Lower leg skin (tissue), 4 donors: ENCODE results near the gene CCDC102A. TPM values are rescaled to one million over a fixed set of nuclear protein-coding genes. Genes with fewer than 3 reads are reported as not detected.

ENCODE experiments used
- DNase-seq, 2 donors: peaks; one replicate each; pipeline ENCODE4 v3.0.0-alpha.2; 2019; ENCODE audit warnings: low spot score in 2 of 2
- H3K4me3 ChIP-seq: fragments of 200-600 bp; sonication (generic); 2 replicates; pipeline ENCODE4 v1.5.1; 2017; ENCODE audit warnings: mild to moderate bottlenecking, low read depth; ENCODE audit not compliant: poor library complexity, severe bottlenecking
- POLR2A ChIP-seq, 2 donors: fragments of 450-650 bp; IDR thresholded peaks; one replicate each; pipeline ENCODE4 v1.6.1; 2016 to 2017; ENCODE audit warnings: antibody characterized with exemption in 2 of 2, mild to moderate bottlenecking in 1 of 2, moderate library complexity in 1 of 2
- WGBS, 2 donors: methylation state at CpG; one replicate each; pipeline ENCODE4 v1.1.5; 2018; 5-methylcytosine and 5-hydroxymethylcytosine counted together
- intact Hi-C: fragments of 100-400 bp; cut with DNase I; formaldehyde crosslinking; loops from one replicate; pipeline ENCODE4 v1.15.0; 2023; ENCODE audit warnings: low total_unique reads
- total RNA-seq, 4 donors: library from RNA; depleted of rRNA; stranded (reverse); fragments of >200 nt; gene quantifications; one replicate each; pipeline ENCODE4 v1.1.0, GENCODE V29; 2016
- TF ChIP-seq, protein P1 (sequence below), 3 donors: fragments of 450-650 bp; IDR thresholded peaks; one replicate each; pipeline ENCODE4 v1.5.1; 2016; ENCODE audit warnings: antibody characterized with exemption in 3 of 3, mild to moderate bottlenecking in 3 of 3, moderate library complexity in 2 of 3

Gene CCDC102A
- total RNA-seq, 4 donors from 2014 or later, result 13.7 to 18.9 (median 16.4) TPM

DNA sequence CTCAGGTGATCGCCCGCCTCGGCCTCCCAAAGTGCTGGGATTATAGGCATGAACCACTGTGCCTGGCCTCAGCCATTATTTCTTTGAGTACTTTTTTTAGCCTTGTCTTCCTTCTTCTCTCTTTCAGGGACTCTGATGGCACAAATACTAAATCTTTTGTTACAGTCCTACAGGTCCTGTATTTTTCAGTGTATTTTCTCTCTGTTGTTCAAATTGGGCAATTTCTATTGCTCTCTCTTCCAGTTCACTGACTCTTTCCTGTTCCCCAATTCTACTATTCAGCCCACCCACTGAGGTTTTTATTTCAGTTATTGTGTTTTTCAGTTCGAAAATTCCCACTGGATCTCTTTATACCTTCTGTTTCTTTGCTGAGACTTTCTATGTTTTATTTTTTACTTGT is 42.6 kb downstream of the CCDC102A start:
- intact Hi-C loops, result no loop called here
- DNase-seq, result no peak
- TF ChIP-seq, protein P1, sequence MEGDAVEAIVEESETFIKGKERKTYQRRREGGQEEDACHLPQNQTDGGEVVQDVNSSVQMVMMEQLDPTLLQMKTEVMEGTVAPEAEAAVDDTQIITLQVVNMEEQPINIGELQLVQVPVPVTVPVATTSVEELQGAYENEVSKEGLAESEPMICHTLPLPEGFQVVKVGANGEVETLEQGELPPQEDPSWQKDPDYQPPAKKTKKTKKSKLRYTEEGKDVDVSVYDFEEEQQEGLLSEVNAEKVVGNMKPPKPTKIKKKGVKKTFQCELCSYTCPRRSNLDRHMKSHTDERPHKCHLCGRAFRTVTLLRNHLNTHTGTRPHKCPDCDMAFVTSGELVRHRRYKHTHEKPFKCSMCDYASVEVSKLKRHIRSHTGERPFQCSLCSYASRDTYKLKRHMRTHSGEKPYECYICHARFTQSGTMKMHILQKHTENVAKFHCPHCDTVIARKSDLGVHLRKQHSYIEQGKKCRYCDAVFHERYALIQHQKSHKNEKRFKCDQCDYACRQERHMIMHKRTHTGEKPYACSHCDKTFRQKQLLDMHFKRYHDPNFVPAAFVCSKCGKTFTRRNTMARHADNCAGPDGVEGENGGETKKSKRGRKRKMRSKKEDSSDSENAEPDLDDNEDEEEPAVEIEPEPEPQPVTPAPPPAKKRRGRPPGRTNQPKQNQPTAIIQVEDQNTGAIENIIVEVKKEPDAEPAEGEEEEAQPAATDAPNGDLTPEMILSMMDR (IDR thresholded peaks at IDR 0.05), result no peak
- no peak for TF ChIP-seq POLR2A (IDR thresholded peaks at IDR 0.05)
- H3K4me3 ChIP-seq, result no peak overlapping the region
- 95% methylated on average over 4 of the region's 4 CpGs for WGBS, 2 donors

DNA sequence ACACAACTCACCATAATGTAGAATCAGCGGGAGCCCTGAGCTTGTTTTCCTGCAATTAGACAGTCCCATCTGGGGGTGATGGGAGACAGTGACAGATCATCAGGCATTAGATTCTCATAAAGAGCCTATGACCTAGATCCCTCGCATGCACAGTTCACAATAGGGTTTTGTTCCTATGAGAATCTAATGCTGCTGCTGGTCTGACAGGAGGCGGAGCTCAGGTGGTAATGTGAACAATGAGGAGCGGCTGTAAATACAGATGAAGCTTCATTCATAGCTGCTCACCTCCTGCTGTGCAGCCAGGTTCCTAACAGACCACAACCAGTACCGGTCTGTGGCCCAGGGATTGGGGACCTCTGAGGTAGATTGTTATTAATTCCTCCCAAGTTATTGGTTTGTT is 47.1 kb downstream of the CCDC102A start:
- DNase-seq, result no peak
- TF ChIP-seq, protein P1 (IDR thresholded peaks at IDR 0.05), result no peak
- no peak for TF ChIP-seq POLR2A (IDR thresholded peaks at IDR 0.05)
- intact Hi-C loops, result no loop called here
- no peak overlapping the region for H3K4me3 ChIP-seq
- 87 to 92% methylated on average over 5 of the region's 5 CpGs for WGBS, 2 donors

DNA sequence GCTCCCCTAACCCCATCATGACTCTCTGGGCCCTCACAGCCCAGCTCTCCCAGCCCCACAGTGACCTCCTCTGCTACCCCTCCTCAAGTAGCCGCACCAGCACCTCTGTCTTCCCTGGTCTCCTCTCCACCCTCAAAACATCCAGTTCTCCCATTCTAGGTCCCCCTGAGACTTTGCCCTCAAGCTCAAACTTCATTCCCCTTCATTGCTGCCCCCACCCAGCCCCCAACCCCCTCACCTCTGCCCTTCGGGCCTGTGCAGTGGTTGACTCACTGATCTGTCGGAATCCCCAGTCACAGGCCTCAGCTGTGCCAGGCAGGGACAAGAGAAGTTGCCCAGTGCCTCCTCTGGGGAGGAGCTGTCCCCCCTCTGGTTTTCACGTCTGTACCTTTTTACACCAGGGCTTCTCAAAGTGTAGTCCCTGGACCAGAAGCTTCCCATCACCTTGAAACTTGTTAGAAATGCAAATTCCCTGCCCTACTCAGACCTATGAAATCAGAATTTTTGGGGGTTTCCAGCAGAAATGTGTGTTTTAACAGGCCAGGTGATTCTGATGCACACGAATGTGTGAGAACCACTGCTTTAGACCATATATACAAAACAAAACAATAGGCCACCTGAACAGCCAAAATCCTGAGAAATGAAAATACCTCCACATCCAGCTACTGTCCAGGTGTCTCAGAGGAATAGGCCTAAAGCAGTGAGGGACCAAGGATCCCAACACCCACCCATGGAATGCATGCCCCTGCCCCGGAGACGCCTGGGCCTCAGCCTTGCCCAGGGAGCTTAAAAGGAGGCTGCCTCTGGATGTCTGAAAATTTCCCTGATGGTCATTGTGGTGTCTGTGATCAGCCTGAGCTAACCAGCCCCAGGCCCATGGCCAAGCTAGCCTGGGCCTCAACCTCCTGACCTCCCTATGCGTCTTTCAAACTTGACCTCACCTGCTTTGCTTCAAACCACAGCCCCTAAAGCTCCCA is 49.2 kb downstream of the CCDC102A start:
- no peak for TF ChIP-seq POLR2A (IDR thresholded peaks at IDR 0.05)
- TF ChIP-seq, protein P1 (IDR thresholded peaks at IDR 0.05), result no peak
- no peak overlapping the region for H3K4me3 ChIP-seq
- intact Hi-C loops, result no loop called here
- no peak for DNase-seq
- 69 to 81% methylated on average over 8 of the region's 8 CpGs for WGBS, 2 donors

DNA sequence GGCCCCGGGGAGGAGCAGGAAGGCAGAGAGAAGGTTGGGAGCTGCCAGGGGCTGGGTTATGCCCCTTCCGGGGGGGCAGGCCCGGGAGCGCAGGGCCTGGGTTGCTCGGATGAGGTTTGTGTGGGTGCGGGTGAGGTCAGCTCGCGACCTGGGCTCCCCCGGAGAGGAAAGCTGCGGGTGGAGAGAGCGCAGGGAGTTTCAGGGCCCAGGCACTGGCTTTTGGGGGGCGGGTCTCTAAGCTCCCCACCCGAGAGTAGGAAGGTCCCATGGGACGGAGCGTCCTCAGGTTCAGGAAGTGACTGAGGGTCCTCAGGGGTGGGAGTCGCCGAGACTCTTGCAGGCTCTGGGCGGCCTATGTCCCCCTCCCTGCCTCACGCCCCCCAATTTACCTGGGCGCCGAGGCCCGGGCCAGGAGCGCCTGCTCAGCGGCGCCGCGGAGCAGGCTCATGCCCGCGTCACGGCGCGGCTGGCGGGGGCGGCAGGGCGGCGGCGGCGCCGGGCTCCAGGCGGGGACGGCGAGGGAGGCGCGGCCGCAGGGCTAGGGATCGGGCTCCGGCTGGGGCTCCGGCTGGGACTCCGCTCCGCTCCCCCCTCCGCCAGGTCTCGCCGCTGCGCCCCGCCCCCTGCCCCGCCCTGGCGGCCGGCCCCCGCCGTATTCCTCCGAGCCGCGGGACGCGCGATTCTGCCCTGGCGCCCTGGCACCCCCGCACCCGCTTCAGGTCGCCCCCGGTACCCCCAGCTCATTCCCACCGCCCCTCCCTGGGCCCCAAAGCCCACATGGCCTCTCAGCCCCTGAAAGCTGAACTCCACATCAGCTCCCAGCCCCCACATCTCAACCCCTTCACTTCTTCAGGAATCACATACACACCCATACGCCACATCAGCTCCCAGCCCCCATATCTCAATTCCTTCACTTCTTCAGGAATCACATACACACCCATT is 50.2 kb downstream of the CCDC102A start, which contains the start of gene DOK4:
Gene DOK4, minus strand, starts transcription at position 578 of the 942 bp plus-strand sequence. CDS start 6,986 bp downstream, outside the sequence.
- DNase-seq, result peak; percentile 68 to 96
- TF ChIP-seq, protein P1 (IDR thresholded peaks at IDR 0.05), result no peak
- no peak for TF ChIP-seq POLR2A (IDR thresholded peaks at IDR 0.05)
- WGBS, 2 donors, result 1 to 3% methylated on average over 31 to 62 of the region's 73 CpGs
- intact Hi-C loops, result no loop called here
- H3K4me3 ChIP-seq, result peak within 1 kb of the TSS; percentile 67

DNA sequence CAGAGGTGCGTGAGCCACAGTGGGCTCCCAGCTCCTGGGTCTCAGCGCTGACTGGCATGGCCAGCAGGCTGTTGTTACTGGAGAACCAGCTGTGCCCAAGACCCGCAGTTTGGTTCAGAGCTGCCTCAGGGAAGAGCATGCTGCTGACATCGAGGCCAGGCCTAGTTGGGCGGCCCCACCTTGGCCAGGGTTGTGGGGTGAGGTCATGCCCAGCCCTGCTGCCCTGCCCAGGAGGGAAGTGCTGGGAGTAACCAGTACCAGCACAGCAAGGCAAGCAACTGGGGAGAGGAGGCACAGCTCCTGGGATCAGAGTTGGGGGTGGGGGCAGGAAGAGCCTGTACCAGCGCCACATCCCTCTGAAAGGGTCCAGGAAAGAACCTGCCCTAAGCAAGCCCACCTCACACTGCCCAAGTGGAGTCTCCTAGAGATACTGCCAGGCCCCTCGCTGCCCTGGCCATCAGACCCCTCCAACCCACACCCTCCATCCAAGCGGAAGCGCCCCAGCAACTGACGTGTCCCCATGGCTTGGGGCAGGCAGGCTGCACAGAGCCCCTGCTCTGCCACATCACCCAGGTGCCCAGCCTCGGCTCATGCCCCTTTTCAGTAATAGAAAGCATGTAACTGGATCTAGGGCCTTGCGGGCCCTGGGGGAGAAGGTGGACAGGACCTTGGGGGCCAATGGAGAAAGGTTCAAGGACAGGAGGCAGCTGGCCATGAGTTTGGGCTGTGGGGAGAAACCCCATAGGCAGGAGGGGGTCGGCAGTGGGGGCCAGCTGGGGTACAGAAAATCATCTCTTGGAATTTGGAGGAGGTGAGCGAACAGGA is 51.1 kb downstream of the CCDC102A start:
- H3K4me3 ChIP-seq, result peak overlapping the region; percentile 67
- TF ChIP-seq POLR2A (IDR thresholded peaks at IDR 0.05), result no peak
- TF ChIP-seq, protein P1 (IDR thresholded peaks at IDR 0.05), result no peak
- no peak for DNase-seq
- intact Hi-C loops, result no loop called here
- WGBS, 2 donors, result 42 to 48% methylated on average over 10 to 14 of the region's 14 CpGs
